GM12872 (cell line): ENCODE results near the gene CCDC8.

ENCODE experiments used
- CTCF ChIP-seq: IDR thresholded peaks from 3 replicates; pipeline ENCODE4 v1.5.1; 2011; ENCODE audit warnings: low read depth, mild to moderate bottlenecking, low read length, moderate library complexity; ENCODE audit not compliant: insufficient read depth

CCDC8 gene

GRCh38 chr19:46413262-46414031 lies at the start of gene CCDC8:
CCDC8 (minus strand) TSS chr19:46413564; CDS start chr19:46412810, 754 bp downstream.
- no peak for TF ChIP-seq CTCF

DNA sequence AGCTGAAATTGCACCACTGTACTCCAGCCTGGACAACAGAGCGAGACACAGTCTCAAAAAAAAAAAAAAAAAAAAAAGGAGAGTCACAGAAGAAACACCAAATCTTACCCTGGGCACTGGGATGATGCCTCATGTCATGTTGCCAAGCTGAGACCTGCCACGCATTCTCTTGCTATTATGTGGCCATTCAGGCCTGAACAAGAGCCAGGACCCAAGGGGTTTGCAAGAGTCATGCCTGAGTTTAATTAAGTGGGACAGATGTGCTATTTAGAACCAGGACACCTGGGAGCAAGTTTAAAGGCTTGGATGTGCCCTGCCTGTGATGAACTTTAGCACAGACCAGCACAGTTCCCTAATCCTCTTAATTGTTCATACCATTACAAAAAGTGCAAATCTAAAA lies 48.2 kb upstream of the CCDC8 start:
- no peak for TF ChIP-seq CTCF

DNA sequence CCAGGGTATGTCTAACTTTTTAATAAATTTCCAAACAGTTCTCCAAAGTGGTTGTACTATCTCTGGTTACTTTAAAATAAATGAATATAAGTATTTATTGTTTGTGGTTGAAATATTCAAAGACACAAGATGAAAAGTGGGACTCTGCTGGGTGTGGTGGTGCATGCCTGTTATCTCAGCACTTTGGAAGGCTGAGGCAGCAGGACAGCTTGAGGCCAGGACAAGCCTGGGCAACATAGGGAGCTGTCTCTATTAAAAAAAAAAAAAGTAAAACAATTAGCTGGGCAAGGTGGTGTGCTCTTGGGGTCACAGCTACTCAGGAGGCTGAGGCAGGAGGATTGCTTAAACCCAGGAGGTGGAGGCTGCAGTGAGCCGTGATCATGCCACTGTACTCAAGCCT lies 47.6 kb upstream of the CCDC8 start:
- TF ChIP-seq CTCF = no peak

GRCh38 chr19:46460055-46460454 lies 46.7 kb upstream of the CCDC8 start:
- no peak for TF ChIP-seq CTCF

DNA sequence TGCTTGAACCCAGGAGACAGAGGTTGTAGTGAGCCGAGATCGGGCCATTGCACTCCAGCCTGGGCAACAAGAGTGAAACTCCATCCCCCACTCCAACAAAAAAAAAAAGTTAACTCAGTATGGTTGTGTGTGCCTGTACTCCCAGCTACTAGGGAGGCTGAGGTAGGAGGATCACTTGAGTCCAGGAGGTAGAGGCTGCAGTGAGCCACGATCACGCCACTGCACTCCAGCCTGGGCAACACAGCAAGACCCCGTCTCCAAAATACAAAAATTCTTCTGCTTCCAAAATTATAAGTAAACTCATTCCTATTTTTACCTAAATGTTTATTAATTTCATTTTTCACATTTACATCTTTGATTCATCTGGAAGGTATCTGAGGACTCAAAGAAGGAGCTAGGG lies 43.6 kb upstream of the CCDC8 start:
- TF ChIP-seq CTCF = no peak

DNA sequence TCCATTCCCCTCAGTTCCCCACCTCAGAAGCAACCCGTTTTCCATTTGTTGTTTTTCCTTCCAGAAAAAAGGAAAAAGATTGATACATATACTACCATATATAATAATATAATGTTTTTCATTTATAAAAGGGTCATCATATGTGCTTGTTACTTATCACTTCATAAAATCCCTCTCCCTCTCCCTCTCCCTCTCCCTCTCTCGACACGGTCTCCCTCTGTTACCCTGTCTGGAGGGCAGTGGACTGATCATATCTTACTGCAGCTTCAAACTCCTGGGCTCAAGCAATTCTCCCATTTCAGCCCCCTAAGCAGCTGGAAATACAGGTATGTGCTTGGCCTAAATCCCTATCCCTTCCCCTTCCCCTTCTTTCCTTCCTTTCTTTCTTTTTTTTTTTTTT lies 40.9 kb upstream of the CCDC8 start:
- TF ChIP-seq CTCF = no peak

- TF ChIP-seq CTCF = no peak
Observed at GRCh38 chr19:46453661-46454060, 40.3 kb upstream of the CCDC8 start.
